Activated CD4-positive, alpha-beta T cell treated with anti-CD3 and anti-CD28 coated beads, Interleukin-2, amount 10 ng/mL, durations not matched to agents 24 days and 14 days (primary cell): ENCODE results near the gene PROX2. TPM values are rescaled to one million over a fixed set of nuclear protein-coding genes. Genes with fewer than 3 reads are reported as not detected.

Source experiments
- DNase-seq: peaks from one replicate; pipeline ENCODE4 v3.0.0; 2022
- H3K27ac Mint-ChIP-seq: one replicate; pipeline ENCODE4 v1.8.0; 2022; ENCODE audit warnings: mild to moderate bottlenecking, mixed read lengths
- H3K27me3 Mint-ChIP-seq: one replicate; pipeline ENCODE4 v1.8.0; 2022; ENCODE audit warnings: mixed read lengths
- H3K36me3 Mint-ChIP-seq: one replicate; pipeline ENCODE4 v1.8.0; 2022; ENCODE audit warnings: low read depth, mild to moderate bottlenecking, mixed read lengths
- H3K4me1 Mint-ChIP-seq: one replicate; pipeline ENCODE4 v1.8.0; 2021; ENCODE audit warnings: mixed read lengths
- H3K4me3 Mint-ChIP-seq: one replicate; pipeline ENCODE4 v1.8.0; 2022; ENCODE audit warnings: mild to moderate bottlenecking, moderate library complexity, mixed read lengths
- H3K9me3 Mint-ChIP-seq: one replicate; pipeline ENCODE4 v1.8.0; 2021; ENCODE audit warnings: mixed read lengths
- intact Hi-C: fragments of 100-400 bp; cut with micrococcal nuclease; formaldehyde crosslinking; loops from one replicate; pipeline ENCODE4 v1.15.1; 2023
- total RNA-seq: library from RNA; stranded (reverse); gene quantifications from 2 replicates; pipeline ENCODE4 v1.2.3, GENCODE V29; 2022

Gene PROX2
- total RNA-seq, 1 donor from 2014 or later, result not detected

DNA sequence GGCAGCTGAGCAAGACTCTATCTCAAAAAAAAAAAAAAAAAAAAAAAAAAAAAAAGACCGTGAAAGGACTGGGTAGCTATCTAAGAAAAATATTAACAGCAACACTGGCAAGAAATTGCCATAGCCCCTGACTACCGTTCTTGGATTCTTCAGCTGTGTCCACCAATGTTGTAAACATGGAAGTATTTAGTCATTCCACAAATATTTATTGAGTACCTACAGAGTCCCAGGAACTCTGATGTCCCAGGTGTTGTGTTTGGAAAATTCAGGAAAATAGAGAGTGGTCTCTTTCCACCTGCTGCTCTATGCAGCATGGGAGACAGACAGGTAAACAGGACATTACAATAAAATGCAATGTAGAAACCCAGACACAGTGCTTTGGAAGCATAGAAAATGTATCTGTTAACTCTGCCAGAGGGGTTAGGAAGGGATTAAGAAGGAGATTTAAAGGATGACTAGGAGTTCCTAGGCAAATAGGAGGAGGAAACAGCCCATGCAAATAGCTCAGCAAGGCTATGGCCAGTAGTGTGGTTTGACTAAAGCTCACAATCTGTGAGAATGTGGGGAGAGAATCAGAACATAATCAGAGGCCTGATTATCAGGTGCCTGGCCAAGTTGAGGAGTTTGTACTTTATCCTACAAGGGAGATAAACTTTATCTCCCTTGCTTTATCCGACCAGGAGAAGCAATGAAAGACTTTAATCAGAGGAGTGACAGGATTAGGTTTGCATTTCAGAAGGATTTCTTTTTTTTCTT lies 3.7 kb upstream of the PROX2 start:
- H3K4me3 Mint-ChIP-seq, result peak overlapping the region; percentile 31
- H3K27me3 Mint-ChIP-seq, result no peaks in the 10 kb centered on the region
- intact Hi-C loops, result loop anchor here (2.0 to 5.0 kb wide), 2 partner anchors 19 to 167 kb away; partner anchors contain the start of genes AREL1 and FCF1
- H3K4me1 Mint-ChIP-seq, result peaks cover 42% of the 10 kb centered on the region
- no peaks in the 10 kb centered on the region for H3K9me3 Mint-ChIP-seq
- H3K36me3 Mint-ChIP-seq, result peaks cover 17% of the 10 kb centered on the region
- no peak for DNase-seq
- peak overlapping the region; percentile 31 for H3K27ac Mint-ChIP-seq

DNA sequence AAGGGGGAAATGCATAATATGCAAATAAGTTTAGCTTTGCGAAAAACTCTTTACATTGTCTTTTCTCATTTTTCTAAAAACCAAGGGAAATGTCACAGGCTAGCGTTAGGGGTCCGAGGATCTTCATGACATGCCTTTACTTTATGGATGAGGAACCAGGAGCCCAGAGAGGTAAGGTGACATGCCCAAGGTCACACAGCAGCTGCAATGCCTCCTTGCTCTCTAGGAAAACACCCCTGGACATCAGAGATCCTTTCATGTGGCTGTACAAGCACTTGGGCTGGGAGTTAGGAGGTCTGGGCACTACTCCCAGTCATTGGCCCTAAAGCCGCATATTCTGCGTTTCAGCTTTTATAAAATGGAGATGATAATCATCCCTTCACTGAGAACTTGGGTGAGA lies 741 bp downstream of the PROX2 start:
- Mint-ChIP-seq H3K9me3 (no peaks in the 10 kb centered on the region), H3K36me3 (no peaks in the 10 kb centered on the region), H3K4me3 (no peak overlapping the region), H3K4me1 (peaks cover 15% of the 10 kb centered on the region), H3K27me3 (peaks cover 1% of the 10 kb centered on the region), H3K27ac (no peak overlapping the region)
- no peak for DNase-seq
- intact Hi-C loops, result no loop called here

DNA sequence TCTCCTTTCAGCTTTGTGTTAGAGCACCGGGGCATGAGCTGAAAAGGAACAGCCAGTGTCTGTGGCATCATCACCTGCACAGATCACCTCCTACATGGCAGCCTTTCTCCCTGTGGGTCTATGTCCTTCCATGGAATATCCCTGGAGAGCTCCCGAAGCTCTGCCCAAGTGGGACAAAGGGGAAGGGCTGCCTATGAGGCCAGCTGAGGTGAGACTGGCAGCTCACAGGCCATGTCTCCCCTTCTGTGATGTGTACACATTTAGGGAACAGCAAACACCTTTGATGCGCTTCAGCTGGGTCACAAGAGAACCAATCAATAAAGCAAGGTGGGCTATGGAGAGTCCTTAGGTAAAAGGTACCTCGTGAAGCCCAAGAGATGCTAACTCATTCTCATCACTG lies 4.1 kb downstream of the PROX2 start:
- no peak for DNase-seq
- intact Hi-C loops, result no loop called here
- H3K27me3 Mint-ChIP-seq, result peaks cover 1% of the 10 kb centered on the region
- peaks cover 23% of the 10 kb centered on the region for H3K4me1 Mint-ChIP-seq
- no peak overlapping the region for H3K4me3 Mint-ChIP-seq
- H3K27ac Mint-ChIP-seq, result no peak overlapping the region
- H3K9me3 Mint-ChIP-seq, result no peaks in the 10 kb centered on the region
- H3K36me3 Mint-ChIP-seq, result no peaks in the 10 kb centered on the region

DNA sequence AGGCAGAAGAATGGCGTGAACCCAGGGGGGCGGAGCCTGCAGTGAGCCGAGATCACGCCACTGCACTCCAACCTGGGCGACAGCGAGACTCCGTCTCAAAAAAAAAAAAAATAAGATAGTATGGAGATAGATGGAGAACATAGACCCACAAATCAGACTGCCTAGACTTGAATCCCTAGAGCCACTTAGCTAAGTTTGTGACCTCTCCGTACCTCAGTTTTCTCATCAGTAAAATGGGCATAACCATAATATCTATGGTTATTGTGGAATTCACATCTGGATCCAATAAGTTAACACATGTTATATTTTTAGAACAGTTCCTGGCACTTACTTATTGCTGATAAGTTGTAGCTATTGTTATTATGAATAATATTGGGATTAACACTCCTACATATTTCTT lies 7.2 kb downstream of the PROX2 start:
- Mint-ChIP-seq H3K36me3 (no peaks in the 10 kb centered on the region), H3K4me3 (no peak overlapping the region), H3K9me3 (no peaks in the 10 kb centered on the region), H3K4me1 (peaks cover 17% of the 10 kb centered on the region), H3K27me3 (peaks cover 1% of the 10 kb centered on the region), H3K27ac (no peak overlapping the region)
- intact Hi-C loops, result loop anchor here (10.0 kb wide), 2 partner anchors 76 to 196 kb away; partner anchors contain the start of genes ACYP1 and ZC2HC1C
- no peak for DNase-seq

DNA sequence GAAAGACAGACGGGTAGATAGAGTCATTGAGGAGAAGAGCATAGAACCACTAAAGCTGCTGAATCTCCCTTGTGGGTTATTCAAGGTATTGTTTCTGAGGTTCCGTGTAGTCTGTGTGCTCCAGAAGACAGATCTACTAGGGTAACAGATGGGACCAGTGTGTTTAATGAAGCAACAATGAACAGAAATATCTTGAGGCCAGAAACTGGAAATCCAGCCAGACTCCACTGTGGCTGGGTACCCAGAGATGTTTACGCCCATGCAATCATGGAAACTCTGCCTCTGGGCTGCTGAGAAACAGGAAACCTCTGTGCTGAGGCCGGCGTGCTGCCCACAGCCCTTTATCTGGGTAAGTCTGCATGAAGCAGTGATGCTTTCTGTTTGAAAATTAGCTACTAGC lies 8.3 kb downstream of the PROX2 start:
- peak; percentile 87 for DNase-seq
- Mint-ChIP-seq H3K4me3 (peak overlapping the region; percentile 0), H3K9me3 (no peaks in the 10 kb centered on the region), H3K27me3 (peaks cover 1% of the 10 kb centered on the region), H3K4me1 (peaks cover 17% of the 10 kb centered on the region), H3K27ac (peak overlapping the region; percentile 39), H3K36me3 (no peaks in the 10 kb centered on the region)
- intact Hi-C loops, result loop anchor here (10.0 kb wide), 2 partner anchors 77 to 197 kb away; partner anchors contain the start of genes ACYP1 and ZC2HC1C

DNA sequence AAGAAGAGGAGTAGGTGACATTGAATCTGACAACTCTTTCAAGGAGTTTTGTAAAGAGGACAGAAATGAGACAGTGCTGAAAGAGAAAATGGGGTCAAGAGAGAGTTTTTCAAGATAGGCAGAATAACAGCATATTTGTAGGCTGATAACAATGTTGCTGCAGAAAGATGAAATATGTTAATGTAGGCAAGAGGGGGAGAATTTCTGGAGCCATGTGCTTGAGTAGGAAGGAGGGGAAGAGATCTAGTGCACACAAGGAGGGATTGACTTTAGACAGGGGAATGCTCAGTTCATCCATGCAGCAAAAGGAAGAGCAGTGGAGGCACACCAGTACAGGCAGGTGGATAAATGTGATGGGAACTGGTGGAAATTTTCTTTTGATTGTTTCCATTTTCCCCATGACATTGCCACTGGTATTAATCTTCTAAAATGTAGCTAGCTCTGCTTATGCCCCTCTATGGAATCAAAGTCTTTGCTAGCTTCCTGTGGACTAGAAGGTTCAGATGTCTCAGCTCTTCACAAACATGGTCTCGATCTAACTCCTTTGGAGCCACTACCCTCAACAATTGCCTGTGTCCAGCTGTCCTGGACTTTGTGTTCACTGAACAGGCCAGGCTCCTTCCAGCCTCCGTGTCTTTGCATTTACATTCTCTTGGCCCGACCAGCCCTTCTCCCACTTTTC lies 9.1 kb downstream of the PROX2 start:
- intact Hi-C loops, result loop anchor here (10.0 kb wide), 2 partner anchors 78 to 198 kb away; partner anchors contain the start of genes ACYP1 and ZC2HC1C
- H3K36me3 Mint-ChIP-seq, result no peaks in the 10 kb centered on the region
- H3K27ac Mint-ChIP-seq, result peak overlapping the region; percentile 39
- H3K4me3 Mint-ChIP-seq, result peak overlapping the region; percentile 0
- DNase-seq, result no peak
- H3K27me3 Mint-ChIP-seq, result peaks cover 1% of the 10 kb centered on the region
- H3K4me1 Mint-ChIP-seq, result peaks cover 17% of the 10 kb centered on the region
- H3K9me3 Mint-ChIP-seq, result no peaks in the 10 kb centered on the region

DNA sequence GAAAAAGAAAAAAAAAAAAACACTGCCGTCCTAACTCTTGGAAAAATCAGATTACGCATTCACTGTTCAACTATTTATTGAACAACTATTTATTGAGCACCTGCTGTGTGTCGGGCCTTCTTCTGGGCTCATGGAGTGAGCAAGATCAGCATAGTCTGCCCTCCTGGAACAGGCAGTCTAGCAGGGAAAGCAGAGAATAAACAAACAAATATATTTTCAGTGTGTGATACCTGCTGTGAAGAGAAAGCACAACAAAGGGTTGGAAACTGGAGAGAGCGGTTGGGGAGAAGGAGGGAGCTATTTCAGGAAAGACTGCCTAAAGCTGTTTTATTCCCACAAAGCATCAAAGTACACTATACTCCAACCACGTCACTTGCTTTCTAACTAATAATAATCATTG lies 10.8 kb downstream of the PROX2 start:
- Mint-ChIP-seq H3K36me3 (no peaks in the 10 kb centered on the region), H3K27ac (peak overlapping the region; percentile 10), H3K4me1 (peaks cover 21% of the 10 kb centered on the region), H3K9me3 (no peaks in the 10 kb centered on the region), H3K4me3 (no peak overlapping the region), H3K27me3 (no peaks in the 10 kb centered on the region)
- no peak for DNase-seq
- intact Hi-C loops, result loop anchor here (10.0 kb wide), 2 partner anchors 80 to 200 kb away; partner anchors contain the start of genes ACYP1 and ZC2HC1C

DNA sequence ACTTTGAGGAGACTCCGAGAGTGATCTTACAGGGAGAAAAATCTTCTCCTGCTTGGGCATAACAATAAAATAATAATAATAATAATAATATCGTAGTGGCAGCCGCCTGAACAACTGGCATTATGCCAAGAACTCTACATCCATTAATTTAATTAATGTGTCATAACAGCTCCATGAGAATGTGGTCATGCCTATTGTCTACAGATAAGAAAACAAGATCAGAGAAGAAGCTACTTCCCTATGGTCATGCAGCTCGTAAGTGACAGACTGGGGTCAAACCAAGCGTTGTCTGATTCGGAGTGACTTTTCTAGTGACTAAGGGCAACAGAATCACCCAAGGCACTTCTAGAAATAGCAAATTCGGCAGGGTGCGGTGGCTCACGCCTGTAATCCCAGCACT lies 11.7 kb downstream of the PROX2 start:
- Mint-ChIP-seq H3K27me3 (no peaks in the 10 kb centered on the region), H3K4me1 (peaks cover 21% of the 10 kb centered on the region), H3K27ac (no peak overlapping the region), H3K9me3 (no peaks in the 10 kb centered on the region), H3K4me3 (no peak overlapping the region), H3K36me3 (no peaks in the 10 kb centered on the region)
- no peak for DNase-seq
- intact Hi-C loops, result loop anchor here (10.0 kb wide), 2 partner anchors 81 to 201 kb away; partner anchors contain the start of genes ACYP1 and ZC2HC1C

DNA sequence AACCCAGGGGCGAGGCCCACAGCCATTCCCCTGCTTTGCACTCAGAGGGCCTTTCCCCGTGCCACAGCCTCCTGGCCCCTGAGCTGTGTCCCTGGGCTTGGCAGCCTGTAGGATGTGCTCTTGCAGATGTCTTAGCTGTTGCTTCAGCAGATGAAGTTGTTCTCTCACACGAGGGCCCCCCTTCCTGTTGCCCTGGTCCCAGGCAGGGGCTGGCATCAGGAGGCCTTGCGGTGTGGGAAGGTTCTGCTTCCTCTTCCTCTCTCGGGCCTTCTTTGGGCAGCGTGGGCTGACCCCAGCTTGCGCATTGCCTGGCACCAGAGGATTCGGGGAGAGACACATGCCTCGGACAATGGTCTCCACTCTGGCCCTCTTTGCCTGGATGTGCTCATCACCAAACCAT lies 12.7 kb downstream of the PROX2 start:
- DNase-seq, result no peak
- intact Hi-C loops, result loop anchor here (10.0 kb wide), 2 partner anchors 82 to 202 kb away; partner anchors contain the start of genes ACYP1 and ZC2HC1C
- no peaks in the 10 kb centered on the region for H3K36me3 Mint-ChIP-seq
- no peaks in the 10 kb centered on the region for H3K9me3 Mint-ChIP-seq
- no peaks in the 10 kb centered on the region for H3K27me3 Mint-ChIP-seq
- H3K4me1 Mint-ChIP-seq, result peaks cover 21% of the 10 kb centered on the region
- H3K4me3 Mint-ChIP-seq, result no peak overlapping the region
- H3K27ac Mint-ChIP-seq, result no peak overlapping the region

DNA sequence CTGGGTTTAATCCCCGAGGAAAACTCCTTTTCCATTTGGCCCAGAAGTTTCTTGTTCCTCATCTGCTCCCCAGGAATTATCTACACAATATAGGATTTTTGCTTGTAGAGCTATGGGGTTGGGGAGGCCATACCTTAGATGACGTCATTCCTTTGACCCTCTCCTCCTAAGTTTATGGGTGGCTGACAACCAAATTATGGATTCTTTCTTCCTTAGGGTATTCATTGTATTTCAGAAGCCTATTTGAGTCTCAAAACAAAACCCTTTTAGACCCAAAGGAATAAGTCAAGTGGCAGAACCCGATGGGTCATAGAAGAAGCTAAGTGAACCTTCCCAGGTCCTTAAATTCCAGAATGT lies 14.2 kb downstream of the PROX2 start:
- Mint-ChIP-seq H3K27ac (no peak overlapping the region), H3K4me1 (peaks cover 9% of the 10 kb centered on the region), H3K27me3 (no peaks in the 10 kb centered on the region), H3K36me3 (no peaks in the 10 kb centered on the region), H3K9me3 (no peaks in the 10 kb centered on the region), H3K4me3 (no peak overlapping the region)
- intact Hi-C loops, result loop anchor here (1.0 to 10.0 kb wide), 5 partner anchors 19 to 227 kb away; partner anchors contain the start of genes ACYP1, DLST and ZC2HC1C
- no peak for DNase-seq

DNA sequence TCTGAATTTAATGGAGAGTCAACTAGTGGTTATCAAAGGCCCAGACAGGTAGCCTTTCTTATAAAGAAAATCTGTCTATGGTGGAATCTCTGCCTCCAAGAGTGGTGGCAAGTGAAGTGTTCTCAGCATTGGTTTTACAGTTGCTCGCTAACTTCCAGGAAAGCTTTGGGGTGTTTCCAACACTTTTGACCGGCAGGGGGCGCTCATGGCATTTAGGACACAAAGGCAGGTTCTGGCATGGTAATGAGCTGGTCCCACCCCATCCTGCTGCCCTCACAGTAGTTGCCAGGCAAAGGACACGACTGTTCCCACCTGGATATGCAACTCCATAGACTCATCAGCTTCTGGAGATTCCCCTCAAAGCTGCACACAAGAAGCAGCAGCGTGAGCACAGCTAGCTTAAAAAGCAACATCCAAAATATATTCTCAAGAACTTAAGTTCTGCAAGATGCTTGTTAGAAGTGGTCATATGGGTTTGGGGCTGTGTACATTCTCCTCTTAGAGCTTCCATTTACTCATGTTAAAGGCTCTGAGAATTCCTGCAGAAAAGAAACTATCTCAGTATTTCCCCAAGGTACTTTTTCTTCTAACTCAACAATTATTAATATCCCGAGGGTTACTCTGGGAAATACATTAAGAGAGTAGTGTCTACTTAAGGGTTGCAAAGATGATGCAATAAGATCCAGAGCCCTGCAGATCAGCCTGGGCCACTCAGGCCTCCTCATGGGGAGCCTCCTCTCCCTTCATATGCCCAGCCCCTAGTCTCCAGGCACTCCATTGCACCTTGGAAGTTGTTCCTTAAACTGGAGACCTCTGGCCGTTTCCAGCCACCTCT lies 14.8 kb downstream of the PROX2 start:
- Mint-ChIP-seq H3K4me1 (peaks cover 4% of the 10 kb centered on the region), H3K4me3 (no peak overlapping the region), H3K36me3 (no peaks in the 10 kb centered on the region), H3K27ac (no peak overlapping the region), H3K9me3 (no peaks in the 10 kb centered on the region), H3K27me3 (no peaks in the 10 kb centered on the region)
- intact Hi-C loops, result loop anchor here (1.0 to 10.0 kb wide), 5 partner anchors 20 to 227 kb away; partner anchors contain the start of genes ACYP1, DLST and ZC2HC1C
- peak; percentile 97 for DNase-seq

DNA sequence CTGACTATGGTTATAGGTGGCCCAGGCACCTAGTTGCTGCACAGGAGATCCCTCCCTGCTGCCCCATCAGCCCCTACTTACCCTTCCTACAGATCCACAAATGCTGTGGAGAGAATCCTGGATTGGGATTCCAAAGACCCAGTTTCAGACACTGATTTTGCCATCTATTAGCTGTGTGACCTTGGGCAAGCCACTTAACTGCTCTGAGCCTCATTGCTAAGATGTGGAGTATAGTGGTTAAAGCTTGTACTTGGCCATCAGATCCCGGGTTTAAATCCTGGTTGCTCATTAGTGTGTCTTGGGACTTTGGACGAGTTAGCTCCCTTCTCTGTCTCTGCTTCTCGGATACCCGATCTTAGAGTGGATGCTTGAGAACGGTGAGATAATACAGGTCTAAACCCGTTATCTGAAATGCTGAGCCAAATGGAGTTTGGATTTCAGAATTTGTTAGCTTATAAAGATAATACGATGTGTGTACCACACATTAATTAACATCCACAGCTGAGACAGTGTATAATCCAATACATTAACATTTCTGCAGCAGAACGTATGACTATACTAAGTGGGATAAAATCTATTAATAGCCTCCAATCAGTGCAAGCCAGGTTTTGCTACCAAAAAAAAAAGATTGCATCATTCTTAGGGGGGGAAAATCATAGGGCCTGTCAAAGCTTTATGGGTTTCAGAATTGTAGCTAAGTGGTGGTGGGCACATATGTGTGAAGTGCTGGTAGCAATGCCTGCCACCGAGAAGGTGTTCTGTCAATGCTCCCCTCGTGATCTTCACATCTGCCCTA lies 16.0 kb downstream of the PROX2 start:
- intact Hi-C loops, result loop anchor here (2.0 to 10.0 kb wide), 3 partner anchors 21 to 205 kb away; partner anchors contain the start of genes ACYP1, DLST and ZC2HC1C
- peaks cover 4% of the 10 kb centered on the region for H3K4me1 Mint-ChIP-seq

DNA sequence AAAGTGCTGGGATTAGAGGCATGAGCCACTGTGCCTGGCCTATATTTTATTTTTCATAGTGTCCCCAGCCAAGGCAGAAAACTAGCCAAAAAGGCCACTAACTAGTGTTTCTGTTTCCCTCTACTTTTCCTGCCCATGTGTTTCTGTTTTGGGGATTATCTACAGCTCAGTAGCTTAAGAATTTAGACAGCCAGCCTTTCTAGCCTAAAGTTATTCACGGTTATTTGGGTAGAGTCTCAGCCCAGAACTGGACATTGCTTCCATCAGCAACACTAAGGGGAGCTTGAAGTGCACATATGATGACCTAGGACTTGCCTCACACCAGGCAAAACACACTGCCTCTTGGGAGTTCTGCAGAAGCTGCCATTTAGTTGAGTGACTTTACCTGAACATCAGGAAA lies 17.9 kb downstream of the PROX2 start:
- no peaks in the 10 kb centered on the region for H3K9me3 Mint-ChIP-seq

More for the DNA sequence above, 16.0 kb downstream of the PROX2 start:
- H3K27ac Mint-ChIP-seq, result no peak overlapping the region
- H3K36me3 Mint-ChIP-seq, result no peaks in the 10 kb centered on the region
- H3K9me3 Mint-ChIP-seq, result no peaks in the 10 kb centered on the region
- no peak for DNase-seq
- H3K4me3 Mint-ChIP-seq, result no peak overlapping the region
- H3K27me3 Mint-ChIP-seq, result no peaks in the 10 kb centered on the region

More for the DNA sequence above, 17.9 kb downstream of the PROX2 start:
- intact Hi-C loops, result no loop called here
- Mint-ChIP-seq H3K4me3 (no peak overlapping the region), H3K4me1 (peaks cover 8% of the 10 kb centered on the region), H3K36me3 (no peaks in the 10 kb centered on the region), H3K27me3 (no peaks in the 10 kb centered on the region), H3K27ac (no peak overlapping the region)
- no peak for DNase-seq
